ENCODE measurements around the gene STX5.
A peak's percentile ranks its signal among the peaks of the same experiment; 100 is the strongest.
"Not testable (repeated sequence)": the region's sequence is repeated elsewhere in the genome, so short reads cannot be mapped to it uniquely, and the experiment has no call there.

Gene STX5, protein sequence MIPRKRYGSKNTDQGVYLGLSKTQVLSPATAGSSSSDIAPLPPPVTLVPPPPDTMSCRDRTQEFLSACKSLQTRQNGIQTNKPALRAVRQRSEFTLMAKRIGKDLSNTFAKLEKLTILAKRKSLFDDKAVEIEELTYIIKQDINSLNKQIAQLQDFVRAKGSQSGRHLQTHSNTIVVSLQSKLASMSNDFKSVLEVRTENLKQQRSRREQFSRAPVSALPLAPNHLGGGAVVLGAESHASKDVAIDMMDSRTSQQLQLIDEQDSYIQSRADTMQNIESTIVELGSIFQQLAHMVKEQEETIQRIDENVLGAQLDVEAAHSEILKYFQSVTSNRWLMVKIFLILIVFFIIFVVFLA

GRCh38 chr11:62831520-62832335, at the start of gene STX5:
Gene STX5 (minus strand): TSS chr11:62832051. CDS start chr11:62831243, 808 bp downstream.
- peak; percentile 98 for DNase-seq (ENCODE audit: low spot score)

DNA sequence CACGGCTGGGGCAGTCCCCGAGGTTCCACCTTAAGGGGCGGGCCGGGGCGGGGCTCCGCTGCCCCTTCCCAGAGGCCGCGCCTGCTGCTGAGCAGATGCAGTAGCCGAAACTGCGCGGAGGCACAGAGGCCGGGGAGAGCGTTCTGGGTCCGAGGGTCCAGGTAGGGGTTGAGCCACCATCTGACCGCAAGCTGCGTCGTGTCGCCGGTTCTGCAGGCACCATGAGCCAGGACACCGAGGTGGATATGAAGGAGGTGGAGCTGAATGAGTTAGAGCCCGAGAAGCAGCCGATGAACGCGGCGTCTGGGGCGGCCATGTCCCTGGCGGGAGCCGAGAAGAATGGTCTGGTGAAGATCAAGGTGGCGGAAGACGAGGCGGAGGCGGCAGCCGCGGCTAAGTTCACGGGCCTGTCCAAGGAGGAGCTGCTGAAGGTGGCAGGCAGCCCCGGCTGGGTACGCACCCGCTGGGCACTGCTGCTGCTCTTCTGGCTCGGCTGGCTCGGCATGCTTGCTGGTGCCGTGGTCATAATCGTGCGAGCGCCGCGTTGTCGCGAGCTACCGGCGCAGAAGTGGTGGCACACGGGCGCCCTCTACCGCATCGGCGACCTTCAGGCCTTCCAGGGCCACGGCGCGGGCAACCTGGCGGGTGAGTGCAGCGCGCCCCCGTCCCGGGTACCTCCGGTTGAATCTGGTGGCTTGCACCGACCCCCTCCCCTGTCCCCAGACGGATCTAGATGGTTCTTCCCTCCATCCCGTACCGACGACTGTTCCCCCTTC, 49.1 kb upstream of the STX5 start, which contains the start of gene SLC3A2:
Gene SLC3A2, plus strand, starts transcription at position 94 of the 776 bp plus-strand sequence. Its CDS starts 128 bp downstream, at position 222.
- peak; percentile 77 for DNase-seq (ENCODE audit: low spot score)

DNA sequence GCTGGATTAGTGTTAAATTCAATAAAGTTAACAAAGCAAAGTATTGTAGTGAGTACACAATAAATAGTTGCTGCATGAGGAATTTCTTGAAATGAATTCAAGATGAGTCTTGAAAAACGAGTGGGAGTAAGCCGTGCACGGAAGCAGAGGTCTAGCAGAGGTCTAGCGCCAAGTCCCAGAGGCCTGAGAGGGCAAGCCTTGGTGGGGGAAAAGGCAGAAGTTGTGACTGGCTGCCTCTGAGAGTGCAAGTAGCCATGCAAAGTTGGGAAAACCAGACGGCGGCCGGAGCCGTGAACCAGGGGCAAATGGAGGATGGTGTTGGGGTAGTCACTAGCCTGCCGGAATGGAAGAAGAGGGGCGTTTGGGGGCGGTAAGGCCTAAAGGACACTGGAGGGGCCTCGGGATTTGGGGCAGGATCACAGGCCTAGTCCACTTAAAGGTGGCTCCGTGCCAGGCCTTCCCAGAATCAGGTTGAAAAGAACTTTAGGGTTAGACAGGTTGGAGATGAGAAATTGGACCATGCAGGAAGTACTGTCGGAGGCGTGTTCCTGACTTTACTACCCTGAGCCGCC, 48.5 kb upstream of the STX5 start:
- DNase-seq (ENCODE audit: low spot score) = peak; percentile 57

- no peak for DNase-seq (ENCODE audit: low spot score)
These were observed 47.6 kb upstream of the STX5 start for GRCh38 chr11:62879235-62879978.

DNA sequence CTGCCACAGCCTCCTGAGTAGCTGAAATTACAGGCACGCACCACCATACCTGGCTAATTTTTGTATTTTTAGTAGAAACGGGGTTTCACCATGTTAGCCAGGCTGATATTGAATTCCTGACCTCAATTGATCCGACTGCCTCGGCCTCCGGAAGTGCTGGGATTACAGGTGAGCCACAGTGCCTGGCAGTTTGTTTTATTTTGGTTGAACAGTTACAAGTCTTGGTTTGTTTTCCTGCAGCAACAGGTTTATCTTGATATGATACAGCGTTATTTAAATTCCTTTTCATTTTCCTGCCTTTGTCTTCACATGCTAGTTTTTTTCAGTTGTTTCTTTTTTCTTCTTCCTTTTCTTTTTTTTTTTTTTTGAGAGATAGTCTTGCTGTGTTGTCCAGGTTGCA, 44.9 kb upstream of the STX5 start:
- DNase-seq (ENCODE audit: low spot score) = no peak

DNA sequence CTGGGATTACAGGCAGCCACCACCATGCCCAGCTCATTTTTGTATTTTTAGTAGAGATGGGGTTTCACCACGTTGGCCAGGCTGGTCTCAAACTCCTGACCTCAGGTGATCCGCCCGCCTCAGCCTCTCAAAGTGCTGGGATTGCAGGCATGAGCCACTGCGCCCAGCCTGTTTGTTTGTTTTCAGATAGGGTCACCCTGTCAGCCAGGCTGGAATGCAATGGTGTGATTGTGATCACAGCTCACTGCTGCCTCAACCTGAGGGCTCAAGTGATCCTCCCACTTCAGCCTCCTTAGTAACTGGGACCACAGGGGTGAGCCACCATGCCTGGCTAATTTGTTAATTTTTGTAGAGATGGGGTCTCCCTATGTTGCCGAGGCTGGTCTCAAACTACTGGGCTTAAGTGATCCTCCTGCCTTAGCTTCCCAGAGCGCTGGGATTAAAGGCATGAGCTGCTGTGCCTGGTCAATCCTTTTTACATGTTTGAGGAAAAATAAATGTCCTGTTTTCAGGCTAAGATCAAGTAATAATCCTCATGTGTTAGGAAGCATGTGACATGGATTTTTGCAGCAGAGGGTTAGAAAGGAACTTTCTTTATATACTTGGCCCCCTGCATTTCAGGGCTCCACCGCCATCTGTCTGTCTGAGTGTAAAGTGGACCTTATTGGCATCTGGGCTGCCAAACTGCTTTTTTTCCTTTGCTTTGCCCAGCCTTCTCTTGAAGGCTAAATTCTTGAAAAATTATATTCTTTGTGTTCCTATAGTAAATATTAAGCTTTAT, 44.0 kb upstream of the STX5 start:
- no peak for DNase-seq (ENCODE audit: low spot score)

- no peak for DNase-seq (ENCODE audit: low spot score)
These were observed 43.0 kb upstream of the STX5 start for GRCh38 chr11:62874851-62875250.

DNA sequence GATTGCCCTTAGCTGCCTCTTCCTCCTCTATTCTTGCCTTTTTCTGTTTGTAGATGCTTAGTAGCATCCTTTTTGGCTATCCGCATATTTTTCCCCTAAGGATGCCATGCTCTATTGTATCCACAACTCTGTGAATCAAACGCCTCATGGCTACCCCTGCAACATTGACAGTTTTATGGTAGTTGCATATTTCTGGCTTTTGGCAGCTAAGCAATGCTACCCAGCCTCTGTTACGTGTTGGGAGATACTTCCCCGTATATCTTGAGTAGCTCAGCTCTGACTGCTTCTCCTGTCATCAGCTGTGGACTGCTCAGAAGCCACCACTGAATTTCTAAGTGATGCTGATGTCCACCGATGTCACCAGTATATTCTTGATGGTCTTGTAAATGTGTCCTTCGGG, 33.8 kb upstream of the STX5 start:
- DNase-seq (ENCODE audit: low spot score) = no peak

GRCh38 chr11:62863687-62864335, 32.0 kb upstream of the STX5 start:
- no peak for DNase-seq (ENCODE audit: low spot score)

GRCh38 chr11:62861564-62862192, 29.8 kb upstream of the STX5 start:
- not testable (repeated sequence) for DNase-seq (ENCODE audit: low spot score)

GRCh38 chr11:62860835-62861563, 29.1 kb upstream of the STX5 start:
- no peak for DNase-seq (ENCODE audit: low spot score)

DNA sequence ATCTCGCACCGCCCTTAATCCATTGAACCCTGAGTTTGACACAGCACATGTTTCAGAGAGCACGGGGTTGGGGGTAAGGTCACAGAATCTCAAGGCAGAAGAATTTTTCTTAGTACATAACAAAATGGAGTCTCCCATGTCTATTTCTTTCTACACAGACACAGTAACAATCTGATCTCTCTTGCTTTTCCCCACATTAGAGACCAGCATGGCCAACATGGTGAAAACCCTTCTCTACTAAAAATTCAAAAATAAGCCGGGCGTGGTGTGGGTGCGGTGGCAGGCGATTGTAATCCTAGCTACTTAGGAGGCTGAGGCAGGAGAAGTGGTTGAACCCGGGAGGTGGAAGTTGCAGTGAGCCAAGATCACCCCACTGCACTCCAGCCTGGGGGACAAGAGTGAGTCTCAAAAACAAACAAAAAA, 27.4 kb upstream of the STX5 start:
- not testable (repeated sequence) for DNase-seq (ENCODE audit: low spot score)

DNA sequence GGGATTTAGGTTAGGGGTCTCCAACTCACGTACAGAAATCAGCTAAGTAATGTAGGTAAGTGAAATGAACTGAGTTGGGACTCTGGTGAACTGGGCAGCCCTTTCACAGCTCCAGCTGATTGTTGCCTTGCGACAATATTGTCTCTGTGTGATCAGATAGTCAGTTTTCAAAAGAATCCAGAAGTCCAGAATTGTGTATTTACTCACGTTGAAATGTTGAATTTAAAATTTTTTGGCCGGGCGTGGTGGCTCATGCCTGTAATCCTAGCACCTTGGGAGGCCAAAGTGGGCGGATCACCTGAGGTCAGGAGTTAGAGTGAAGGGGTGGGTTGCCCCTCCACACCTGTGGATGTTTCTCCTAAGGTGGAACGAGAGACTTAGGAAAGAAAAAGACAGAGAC, 26.4 kb upstream of the STX5 start:
- no peak for DNase-seq (ENCODE audit: low spot score)

DNA sequence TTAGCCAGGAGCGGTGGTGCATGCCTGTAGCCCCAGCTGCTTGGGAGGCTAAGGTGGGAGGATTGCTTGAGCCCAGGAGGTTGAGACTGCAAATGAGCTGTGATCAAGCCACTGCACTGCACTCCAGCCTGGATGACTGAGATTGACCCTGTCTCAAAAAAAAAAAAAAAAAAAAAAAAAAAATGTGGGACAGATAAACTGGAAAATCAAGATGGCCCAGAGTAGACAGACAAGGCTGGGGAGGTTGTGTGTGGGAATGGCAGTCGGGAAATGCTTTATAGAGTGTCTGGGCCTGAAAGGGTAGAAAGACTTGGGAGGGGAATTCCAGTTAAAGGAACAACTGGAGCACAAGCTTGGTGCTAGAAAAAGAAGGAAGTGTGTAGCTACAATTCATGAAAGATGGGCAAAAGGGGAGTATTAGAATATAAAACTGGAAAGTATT, 25.7 kb upstream of the STX5 start:
- DNase-seq (ENCODE audit: low spot score) = no peak

DNA sequence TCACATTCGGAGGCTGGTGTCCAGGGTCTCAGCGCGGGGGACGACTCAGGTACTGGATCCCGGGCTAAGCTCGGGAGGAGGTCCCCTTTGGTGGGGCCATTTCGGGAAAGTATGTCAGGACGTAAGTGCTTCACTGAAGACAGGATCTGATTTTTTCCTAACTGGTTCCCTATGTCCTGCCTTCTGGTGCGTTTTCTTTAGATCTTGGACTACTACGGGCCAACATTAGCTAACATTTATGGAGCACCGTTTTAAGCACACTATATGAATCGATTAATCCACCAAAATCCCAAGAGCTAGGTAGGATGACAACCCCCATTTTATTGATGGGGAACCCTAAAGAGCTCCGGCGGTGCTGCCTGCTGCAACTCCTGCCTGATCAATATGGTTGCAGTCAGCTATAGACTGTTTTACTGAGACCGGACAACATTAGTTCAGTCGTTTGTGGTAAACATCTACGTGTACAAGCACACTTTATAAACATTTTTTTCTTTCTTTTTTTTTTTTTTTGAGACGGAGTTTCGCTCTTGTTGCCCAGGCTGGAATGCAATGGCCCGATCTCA, 24.6 kb upstream of the STX5 start:
- DNase-seq (ENCODE audit: low spot score) = no peak

- peak; percentile 99 for DNase-seq (ENCODE audit: low spot score)
These were observed 23.9 kb upstream of the STX5 start for GRCh38 chr11:62855571-62856332.

GRCh38 chr11:62854825-62855570, 23.1 kb upstream of the STX5 start:
- no peak for DNase-seq (ENCODE audit: low spot score)

Data from kidney capillary endothelial cell (primary cell).